Stimulated activated CD8-positive, alpha-beta memory T cell treated with anti-CD3 and anti-CD28 coated beads, Interleukin-4, amount 100 ng/mL, for 1 hour (primary cell): ENCODE results near the gene PLG.
"Not testable (repeated sequence)": the region's sequence is repeated elsewhere in the genome, so short reads cannot be mapped to it uniquely, and the experiment has no call there.

Source experiments
- DNase-seq, 2 donors: peaks; one replicate each; pipeline ENCODE4 v3.0.0-alpha.2; 2020; ENCODE audit warnings: low read depth in 2 of 2, low spot score in 1 of 2

Gene PLG

DNA sequence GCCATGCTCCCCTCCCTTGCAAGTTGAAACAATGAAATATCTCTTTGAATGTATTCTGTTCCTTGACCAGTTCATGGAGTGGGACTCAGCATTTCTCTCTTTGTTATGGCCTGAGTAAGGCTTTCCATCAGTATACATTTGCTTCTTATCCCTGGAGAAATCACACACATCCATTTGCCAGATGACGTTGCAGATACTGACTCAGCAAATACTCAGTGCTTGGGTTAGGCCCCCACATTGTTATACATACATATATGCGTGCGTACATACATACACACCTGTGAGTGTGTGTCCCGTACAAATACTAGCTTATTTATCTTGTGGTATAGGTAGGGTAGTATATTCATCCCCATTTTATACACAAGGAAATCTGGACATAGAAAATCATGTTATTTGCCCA, 72.4 kb downstream of the PLG start:
- DNase-seq, result no peak

DNA sequence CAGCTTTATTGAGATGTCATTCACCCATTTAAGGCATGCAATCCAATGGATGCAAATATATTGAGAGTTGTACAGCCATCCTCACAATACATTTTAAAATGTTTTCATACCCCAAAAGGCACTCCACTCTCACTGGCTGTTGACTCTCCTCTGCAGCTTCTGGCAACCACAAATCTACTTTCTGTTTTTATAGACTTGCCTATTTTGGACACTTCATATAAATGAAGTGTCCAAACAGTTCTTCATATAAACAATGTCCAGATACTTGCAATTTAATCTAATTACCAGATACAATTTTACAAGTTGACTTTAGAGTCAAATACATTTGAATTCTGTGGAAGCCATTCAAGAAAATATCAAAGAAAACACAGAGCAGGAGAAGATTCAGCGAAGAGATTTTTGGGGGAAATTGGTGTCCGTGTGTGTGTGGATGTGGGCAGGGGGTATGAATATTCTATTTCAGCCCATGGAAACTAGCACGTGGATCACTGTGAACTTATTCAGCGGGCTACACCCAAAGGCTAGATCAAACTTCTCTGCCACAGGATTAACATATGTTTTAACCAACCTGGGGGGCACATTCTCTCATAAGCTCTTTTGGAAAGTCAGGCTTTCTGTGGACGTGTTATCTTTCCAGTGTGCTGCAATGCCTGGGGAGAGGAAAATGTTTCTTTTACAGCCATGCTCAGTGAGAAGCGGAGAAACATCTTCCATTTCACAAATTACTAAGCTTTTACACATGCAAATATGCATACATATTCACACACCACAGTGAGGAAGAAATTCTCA, 73.9 kb downstream of the PLG start:
- no peak for DNase-seq

DNA sequence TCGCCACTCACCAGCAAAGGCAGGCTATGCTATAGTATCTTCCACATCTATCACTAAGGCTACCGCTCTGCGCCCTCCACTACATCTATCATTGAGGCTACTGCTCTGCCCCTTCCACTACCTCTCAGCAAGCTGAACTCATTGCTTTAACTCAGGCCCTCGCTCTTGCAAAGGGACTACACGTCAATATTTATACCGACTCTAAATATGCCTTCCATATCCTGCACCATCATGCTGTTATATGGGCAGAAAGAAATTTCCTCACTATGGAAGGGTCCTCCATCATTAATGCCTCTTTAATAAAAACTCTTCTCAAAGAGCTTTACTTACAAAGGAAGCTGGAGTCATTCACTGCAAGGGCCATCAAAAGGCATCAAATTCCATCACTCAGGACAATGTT, 77.1 kb downstream of the PLG start:
- not testable (repeated sequence) for DNase-seq

DNA sequence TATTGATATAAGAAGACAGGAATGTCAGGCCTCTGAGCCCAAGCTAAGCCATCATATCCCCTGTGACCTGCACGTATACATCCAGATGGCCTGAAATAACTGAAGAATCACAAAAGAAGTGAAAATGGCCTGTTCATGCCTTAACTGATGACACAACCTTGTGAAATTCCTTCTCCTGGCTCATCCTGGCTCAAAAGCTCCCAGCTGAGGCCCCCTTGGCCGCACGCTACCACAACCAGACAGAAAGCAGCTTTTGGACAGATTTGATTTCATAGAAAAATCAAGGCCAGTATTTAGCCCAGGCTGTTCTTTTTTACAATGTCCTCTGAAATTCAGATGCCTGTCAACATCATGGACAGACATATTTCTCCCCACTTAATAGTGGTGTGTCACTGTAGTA, 78.6 kb downstream of the PLG start:
- DNase-seq, result not testable (repeated sequence)

DNA sequence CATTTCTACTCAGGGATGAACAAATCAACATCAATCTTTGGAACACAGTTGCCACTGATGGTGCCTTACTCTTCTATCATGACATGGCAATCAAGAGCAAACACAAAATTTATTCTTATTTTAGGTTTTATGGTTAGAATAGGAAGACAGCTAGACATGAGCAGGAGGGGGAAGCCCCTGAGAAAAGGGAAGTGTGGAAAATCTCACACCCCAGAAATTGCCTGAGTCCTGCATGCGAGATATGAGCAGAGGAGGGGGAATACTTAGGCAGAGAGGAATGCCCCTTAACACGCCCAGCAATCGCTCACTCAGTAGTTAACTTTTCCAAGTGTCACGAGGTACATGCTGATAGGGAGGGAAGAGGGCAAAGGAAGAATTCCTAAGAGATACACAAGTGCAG, 79.3 kb downstream of the PLG start:
- no peak for DNase-seq

DNA sequence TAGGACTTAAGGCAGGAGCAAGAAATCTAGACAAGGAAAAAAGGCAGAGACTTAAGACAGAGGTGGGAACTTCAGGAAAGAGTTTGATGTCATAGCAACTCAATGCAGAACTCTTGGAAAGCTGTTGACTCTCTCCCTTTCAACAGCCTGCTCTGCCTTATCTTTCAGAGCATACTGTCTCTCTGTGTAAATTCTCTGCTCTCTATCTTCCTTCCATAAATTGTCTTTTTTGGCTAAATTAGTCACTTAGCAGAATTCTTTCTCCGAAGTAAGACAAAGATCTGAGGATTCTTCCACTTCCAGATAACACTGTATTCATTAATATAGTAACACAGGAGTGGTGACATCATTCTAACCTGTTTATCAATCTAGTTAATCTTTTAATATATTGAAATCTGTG, 80.2 kb downstream of the PLG start:
- DNase-seq, result no peak

DNA sequence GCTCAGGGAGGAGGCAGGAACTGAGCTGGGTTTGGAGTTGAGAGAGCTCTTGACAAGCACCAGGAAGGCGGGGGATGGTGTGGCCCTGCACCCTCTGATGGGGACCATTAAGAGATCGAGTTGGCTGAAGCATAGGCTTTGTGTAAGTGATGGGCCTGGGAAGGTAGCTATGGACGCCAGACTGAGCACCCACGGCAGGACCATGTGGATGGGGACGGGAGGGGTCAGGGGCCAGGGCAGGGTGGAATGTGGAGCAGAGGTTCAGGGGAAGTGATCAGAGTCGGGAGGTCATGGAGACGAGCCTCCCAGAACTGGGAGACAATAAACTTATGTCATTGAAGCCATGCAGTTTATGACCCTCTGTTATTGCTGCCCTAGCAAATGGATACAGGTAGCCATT, 81.7 kb downstream of the PLG start:
- DNase-seq, result no peak

DNA sequence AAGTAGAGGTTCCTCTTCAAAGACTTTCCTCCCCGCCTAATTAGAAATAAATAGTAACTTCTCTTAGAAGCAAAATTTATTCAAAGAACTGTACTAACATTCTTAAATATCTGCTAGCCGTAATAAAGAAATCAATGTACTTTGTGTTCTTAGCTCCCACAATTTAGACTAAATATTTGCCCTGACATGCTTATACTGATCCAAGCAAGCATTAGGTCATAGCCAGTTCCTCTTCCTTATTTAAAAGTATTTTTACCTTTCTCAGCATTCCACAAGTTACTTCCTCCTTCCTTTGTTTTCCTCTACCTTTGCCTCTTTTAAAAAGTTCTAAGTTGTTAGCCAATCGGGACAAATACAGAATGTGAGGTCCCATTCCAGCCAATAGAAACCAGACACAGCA, 86.1 kb downstream of the PLG start:
- DNase-seq, result not testable (repeated sequence)

DNA sequence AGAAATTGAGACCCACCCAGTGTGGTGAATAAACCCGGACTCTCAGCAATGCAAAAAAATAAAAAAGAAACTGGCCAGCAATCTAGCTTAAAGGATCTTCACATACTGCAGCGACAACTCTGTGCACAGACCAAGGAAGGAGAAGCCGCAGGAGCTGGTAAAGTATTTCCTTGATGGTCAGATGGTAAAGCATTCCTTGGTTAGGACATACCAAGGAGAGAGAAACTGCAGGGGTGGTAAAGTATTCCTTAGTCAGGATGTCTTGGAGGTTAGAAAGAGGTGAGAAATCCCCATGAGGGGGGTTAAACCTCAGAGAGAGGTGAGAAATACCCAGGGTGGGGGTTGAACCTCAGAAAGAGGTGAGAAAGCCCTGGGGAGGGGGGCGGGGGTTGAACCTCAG, 86.8 kb downstream of the PLG start:
- DNase-seq, result no peak

DNA sequence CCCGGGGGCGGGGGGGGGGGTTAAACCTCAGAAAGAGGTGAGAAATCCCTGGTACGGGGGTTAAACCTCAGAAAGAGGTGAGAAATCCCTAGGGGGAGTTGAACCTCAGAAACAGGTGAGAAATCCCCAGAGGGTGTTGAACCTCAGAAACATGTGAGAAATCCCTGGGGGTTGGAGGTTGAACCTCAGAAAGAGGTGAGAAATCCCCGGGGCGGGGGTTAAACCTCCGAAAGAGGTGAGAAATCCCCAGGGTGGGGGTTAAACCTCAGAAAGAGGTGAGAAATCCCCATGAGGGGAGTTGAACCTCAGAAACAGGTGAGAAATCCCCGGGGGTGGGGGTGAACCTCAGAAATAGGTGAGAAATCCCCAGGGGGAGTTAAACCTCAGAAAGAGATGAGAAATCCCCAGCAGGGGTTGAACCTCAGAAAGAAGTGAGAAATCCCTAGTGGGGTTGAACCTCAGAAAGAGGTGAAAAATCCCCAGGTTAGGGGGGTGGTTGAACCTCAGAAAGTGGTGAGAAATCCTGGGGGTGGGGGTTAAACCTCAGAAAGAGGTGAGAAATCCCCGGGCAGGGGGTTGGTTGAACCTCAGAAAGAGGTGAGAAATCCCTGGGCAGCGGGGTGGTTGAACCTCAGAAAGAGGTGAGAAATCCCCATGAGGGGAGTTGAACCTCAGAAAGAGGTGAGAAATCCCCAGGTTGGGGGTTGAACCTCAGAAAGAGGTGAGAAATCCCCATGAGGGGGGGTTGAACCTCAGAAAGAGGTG, 87.4 kb downstream of the PLG start:
- no peak for DNase-seq

DNA sequence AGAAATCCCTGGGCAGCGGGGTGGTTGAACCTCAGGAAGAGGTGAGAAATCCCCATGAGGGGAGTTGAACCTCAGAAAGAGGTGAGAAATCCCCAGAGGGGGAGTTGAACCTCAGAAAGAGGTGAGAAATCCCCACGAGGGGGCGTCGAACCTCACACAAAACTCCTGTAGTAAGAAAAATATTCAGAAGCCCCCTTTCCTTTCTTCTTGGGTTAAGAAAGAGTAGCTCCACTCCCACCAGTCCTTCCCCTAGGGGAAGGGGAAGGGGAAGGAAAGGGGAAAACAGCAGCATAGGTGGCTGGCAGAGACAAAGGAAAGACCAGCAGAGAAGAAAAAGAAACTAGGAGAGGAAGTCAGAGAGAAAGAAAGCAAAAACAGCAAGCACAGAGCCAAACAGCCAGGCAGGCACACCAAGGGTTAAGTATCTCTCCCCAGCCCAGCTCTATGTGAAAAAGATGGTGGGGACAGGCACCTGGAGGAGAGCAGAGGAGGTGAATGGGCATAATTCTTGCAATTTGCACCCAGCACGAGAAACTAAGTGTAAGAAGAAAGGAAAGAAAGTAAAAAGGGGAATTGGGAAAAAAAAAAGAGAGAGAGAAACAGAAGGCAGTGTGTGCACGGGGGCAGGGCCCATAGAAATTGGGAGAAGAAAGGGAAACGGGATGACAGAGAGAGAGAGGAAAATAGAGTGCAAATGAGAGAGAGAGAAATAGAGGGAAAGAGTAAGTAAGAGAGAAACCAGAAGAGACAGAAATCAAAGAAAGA, 88.2 kb downstream of the PLG start:
- no peak for DNase-seq

DNA sequence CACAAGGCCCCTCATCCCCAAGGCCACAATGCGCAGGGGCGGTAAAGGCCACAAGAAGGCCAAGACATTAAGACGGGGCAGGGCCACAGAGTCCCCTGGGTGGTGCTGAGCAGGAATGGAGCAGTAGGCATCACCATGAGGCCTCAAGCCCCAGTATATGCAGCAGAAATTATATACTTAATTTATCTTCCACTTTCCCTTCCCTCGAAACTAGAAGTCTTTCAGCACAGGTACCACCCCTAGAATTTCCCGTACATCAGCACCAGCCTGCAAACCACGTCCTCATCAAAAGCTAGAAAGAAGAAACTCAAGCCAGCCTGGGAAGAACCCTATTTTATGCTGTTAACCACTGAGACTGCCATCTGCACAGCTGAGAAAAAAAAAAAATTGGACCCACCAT, 89.4 kb downstream of the PLG start:
- DNase-seq, result no peak

DNA sequence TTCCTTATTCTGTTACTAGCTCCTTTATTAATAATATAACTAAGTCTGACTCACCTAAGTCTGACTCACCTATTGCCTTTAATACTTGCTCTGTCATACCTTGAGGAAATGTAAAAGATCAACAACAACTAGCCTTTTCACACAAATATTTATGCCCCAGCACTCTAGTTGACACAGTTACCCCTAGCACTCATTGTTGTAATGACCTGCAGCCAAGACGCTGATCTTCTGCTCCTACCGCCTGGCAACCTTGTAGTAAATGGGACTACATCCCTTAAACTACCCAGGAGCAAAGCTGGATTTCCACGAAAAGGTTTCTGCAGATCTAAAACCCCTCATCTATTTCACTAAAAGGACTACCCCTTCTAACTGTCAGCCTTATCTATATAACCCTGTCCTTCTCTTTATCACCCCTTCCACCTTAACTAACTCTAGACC, 90.0 kb downstream of the PLG start:
- DNase-seq, result no peak

DNA sequence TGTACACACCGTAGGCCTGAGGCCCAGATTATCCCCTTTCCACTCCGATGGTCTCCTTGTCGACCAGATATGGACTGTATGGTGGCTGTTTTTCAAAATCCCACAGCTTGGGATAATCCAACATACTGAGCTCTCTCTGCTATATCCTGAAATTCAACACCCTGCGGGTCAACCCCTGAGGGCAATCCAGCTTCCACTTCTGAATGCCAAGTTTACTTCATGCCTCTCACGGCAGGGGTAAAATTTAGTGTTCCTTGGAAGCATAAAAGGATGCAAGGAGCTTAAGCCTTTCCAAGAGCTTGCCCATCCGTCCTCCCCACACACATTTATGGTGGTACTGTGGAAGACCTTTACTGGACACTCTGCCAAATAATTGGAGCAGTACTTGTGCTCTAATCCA, 90.7 kb downstream of the PLG start:
- DNase-seq, result no peak

DNA sequence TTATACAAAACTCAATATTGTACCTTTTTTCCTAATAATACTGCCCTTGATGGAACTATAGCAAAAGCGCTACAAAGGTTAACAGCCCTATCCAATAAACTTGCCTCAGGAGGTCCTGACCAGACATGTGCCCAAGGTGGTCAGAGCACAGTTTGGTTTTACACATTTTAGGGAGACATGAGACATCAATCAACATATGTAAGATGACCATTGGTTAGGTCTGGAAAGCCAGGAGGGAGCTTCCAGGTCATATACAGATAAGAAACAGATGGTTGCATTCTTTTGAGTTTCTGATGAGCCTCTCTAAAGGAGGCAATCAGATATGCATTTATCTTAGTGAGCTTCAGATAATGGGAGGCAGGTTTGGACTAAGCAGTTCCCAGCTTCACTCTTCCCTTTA, 91.6 kb downstream of the PLG start:
- DNase-seq, result no peak

DNA sequence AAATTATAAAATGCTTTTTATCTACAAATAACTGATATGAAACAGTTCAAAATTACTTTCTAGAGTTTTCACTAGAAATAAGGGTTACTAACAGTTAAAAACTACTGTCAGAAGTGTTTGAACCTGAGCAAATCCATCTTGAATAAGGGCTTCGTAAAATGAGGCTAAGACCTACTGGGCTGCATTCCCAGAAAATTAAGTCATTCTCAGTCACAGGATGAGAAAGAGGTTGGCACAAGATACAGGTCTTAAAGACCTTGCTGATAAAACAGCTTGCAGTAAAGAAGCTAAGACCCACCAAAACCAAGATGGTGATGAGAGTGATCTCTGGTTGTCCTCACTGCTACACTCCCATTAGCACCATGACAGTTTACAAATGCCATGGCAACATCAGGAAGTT, 93.7 kb downstream of the PLG start:
- DNase-seq, result no peak

DNA sequence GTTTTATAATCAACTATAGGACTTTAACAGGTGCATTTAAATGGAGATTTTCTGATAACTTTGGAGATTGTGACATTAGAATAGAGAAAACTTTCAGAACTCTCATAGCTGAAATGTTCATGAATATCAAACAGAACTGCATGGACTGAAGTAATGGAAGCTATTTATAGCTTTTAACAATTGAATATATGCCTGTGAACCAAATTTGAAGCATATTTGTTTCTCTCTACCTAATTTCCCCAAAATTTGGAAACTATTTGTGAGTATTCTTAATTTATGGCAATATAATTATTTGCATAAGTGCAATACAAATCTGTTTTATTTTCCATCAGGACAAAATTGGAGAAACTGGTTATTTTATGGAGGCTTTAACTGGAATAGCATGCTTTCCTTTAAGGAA, 96.6 kb downstream of the PLG start:
- no peak for DNase-seq

DNA sequence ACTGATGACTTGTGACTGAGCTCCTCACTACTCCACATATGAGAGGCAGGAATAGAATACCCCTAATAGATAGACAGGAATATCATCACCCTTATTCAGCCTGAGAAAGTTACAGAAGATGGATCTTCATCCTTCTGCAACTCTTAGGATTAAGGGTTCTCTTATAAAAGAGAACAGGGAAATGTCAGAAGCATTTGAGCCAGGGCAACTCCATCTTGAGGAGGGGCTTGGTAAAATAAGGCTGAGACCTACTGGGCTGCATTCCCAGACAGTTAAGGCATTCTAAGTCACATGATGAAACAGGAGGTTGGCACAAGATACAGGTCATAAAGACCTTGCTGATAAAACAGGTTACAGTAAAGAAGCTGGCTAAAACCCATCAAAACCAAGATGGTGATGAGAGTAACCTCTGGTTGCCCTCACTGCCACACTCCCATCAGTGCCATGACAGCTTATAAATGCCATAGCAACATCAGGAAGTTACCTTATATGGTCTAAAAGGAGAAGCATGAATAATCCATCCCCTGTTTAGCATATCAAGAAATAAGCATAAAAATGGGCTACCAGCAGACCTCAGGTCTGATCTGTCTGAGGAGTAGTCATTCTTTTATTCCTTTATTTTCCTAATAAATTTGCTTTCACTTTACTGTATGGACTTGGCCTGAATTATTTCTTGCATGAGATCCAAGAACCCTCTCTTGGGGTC, 97.9 kb downstream of the PLG start:
- no peak for DNase-seq

DNA sequence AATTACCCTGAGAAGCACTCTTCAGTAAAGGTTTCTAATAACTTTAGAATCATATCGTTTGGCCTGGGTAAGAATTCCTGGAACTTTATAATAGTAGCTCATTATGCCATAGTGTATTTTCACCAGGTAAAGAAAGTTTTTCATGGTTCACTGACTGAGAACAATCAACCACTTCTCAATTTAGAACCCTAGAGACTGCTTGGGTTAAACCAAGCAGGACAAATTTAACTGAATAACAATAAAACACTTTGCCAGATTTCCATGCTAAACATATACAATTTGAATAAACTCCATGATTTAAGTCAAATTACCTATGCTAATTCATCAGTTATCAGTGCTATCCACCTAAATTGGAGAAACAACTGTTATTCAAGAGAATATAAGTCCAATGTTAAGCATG, 99.4 kb downstream of the PLG start:
- no peak for DNase-seq

DNA sequence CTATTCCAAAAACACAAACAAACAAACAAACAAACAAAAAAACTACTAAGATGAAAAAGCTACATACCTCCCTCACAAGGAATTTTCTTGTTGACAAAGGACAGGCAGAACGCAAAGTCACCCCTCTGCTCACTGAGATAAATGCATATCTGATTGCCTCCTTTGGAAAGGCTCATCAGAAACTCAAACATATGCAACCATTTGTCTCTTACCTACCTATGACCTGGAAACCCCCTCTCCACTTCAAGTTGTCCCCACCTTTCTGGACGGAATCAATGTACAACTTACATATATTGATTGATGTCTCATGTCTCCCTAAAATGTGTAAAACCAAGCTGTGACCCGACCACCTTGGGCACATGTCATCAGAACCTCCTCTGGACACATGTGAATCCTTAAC, 100.0 kb downstream of the PLG start:
- DNase-seq, result not testable (repeated sequence)
